ENCODE data around the gene RAB23. TPM values are rescaled to one million over a fixed set of nuclear protein-coding genes. Genes with fewer than 3 reads are reported as not detected.
A peak's percentile ranks its signal among the peaks of the same experiment; 100 is the strongest.
"Not testable (repeated sequence)": the region's sequence is repeated elsewhere in the genome, so short reads cannot be mapped to it uniquely, and the experiment has no call there.

Gene RAB23
- total and polyA plus RNA-seq, 3 donors from 2014 or later: 5.6 to 11.8 (median 6.0) TPM

DNA sequence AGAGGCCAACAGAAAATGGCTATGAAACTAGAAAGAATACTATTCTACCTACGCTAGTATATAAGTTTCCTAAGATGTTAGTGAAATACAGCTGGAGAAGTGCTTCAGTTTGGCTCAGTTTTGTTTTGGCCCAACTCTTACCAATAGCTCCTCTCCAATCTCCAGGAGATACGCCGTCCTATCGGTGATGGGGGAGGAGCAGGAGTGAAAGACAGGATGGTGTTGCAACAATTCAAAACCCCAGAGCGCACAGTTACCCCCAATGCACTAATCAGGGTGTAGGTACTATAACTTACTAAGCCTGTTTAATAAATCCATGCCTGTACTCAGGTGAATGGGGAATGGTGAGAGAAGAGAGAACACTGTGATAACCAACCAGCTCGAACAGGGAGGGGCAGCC, 24.2 kb upstream of the RAB23 start:
- intact Hi-C loops (cut with DNase I; ENCODE audit: low total_unique reads): no loop called here
- WGBS, 2 donors: 62 to 63% methylated on average over 6 of the region's 6 CpGs
- Histone ChIP-seq H3K4me1 (no peaks in the 10 kb centered on the region), H3K4me3 (no peak overlapping the region), H3K36me3 (ENCODE audit: low read depth, missing control alignments) (no peaks in the 10 kb centered on the region), H3K9me3 (no peaks in the 10 kb centered on the region), H3K27me3 (no peaks in the 10 kb centered on the region), H3K27ac (no peak overlapping the region)
- DNase-seq: no peak
- TF ChIP-seq POLR2A (IDR thresholded peaks at IDR 0.05): no peak
- TF ChIP-seq, protein P1, sequence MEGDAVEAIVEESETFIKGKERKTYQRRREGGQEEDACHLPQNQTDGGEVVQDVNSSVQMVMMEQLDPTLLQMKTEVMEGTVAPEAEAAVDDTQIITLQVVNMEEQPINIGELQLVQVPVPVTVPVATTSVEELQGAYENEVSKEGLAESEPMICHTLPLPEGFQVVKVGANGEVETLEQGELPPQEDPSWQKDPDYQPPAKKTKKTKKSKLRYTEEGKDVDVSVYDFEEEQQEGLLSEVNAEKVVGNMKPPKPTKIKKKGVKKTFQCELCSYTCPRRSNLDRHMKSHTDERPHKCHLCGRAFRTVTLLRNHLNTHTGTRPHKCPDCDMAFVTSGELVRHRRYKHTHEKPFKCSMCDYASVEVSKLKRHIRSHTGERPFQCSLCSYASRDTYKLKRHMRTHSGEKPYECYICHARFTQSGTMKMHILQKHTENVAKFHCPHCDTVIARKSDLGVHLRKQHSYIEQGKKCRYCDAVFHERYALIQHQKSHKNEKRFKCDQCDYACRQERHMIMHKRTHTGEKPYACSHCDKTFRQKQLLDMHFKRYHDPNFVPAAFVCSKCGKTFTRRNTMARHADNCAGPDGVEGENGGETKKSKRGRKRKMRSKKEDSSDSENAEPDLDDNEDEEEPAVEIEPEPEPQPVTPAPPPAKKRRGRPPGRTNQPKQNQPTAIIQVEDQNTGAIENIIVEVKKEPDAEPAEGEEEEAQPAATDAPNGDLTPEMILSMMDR (IDR thresholded peaks at IDR 0.05): no peak

DNA sequence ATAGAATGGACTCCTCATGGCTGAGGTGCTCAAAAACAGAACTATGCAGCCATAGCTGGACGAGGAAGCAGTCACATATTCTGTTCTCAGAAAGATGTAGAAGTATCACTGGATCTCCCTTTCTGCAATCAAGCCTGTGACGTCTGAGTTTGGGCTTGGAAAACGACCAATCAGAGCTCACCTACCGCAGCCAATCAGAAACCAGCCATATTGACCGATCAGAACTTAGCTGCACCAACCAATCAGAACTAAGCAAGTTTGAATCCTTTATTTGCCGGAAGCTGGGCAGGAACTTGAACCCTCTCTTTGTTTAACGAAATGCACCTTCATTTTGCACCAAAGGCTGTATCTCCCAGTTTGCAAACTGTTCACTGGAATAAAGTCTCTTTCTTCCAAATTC, 21.8 kb upstream of the RAB23 start:
- H3K27me3 ChIP-seq: no peaks in the 10 kb centered on the region
- H3K4me3 ChIP-seq: no peak overlapping the region
- 69 to 74% methylated on average over 7 of the region's 7 CpGs for WGBS, 2 donors
- no peaks in the 10 kb centered on the region for H3K36me3 ChIP-seq (ENCODE audit: low read depth, missing control alignments)
- H3K9me3 ChIP-seq: no peaks in the 10 kb centered on the region
- intact Hi-C loops (cut with DNase I; ENCODE audit: low total_unique reads): no loop called here
- TF ChIP-seq POLR2A (IDR thresholded peaks at IDR 0.05): no peak
- TF ChIP-seq, protein P1 (IDR thresholded peaks at IDR 0.05): no peak
- DNase-seq: peak; percentile 62
- H3K27ac ChIP-seq: no peak overlapping the region
- no peaks in the 10 kb centered on the region for H3K4me1 ChIP-seq

DNA sequence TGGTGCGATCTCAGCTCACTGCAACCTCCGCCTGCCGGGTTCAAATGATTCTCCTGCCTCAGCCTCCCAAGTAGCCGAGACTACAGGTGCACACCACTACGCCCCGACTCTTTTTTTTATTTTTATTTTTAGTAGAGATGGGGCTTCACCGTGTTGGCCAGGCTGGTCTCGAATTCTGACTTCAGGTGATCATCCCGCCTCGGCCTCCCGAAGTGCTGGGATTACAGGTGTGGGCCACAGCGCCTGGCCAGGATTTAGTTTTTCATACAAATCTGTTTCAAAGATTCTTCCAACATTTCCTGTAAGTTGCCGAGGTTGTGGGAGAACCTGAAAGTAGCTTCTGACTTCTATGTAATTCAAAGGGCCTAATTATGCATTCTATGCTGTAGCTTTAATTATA, 21.4 kb upstream of the RAB23 start:
- DNase-seq; H3K4me3 ChIP-seq; H3K27me3 ChIP-seq; H3K4me1 ChIP-seq; H3K36me3 ChIP-seq (ENCODE audit: low read depth, missing control alignments); intact Hi-C loops (cut with DNase I; ENCODE audit: low total_unique reads); H3K27ac ChIP-seq; H3K9me3 ChIP-seq: not testable (repeated sequence)
- WGBS, 2 donors: 74 to 76% methylated on average over 13 of the region's 13 CpGs

DNA sequence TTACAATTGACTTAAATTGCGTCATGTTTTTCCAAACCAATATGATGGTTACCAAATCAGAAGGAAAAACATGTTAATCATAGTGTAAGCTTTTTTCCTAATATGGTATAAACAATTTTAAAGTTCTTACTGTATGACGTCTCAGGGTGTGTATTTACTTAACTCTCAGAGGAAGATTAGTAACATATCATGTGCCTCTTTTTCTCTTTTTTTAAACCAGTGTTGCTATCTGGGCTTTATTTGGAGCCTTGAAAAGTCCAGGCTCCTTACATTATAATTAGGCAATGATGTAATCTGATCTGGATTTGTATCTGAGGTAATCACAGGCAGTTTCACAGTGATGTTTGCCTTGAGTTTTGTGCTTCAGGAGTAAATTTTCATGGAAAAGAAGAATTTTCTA, 20.4 kb upstream of the RAB23 start:
- intact Hi-C loops (cut with DNase I; ENCODE audit: low total_unique reads): no loop called here
- whole genome bisulfite sequencing, 2 donors: 16 to 33% methylated on average over 2 of the region's 2 CpGs
- no peak overlapping the region for H3K27ac ChIP-seq
- no peak overlapping the region for H3K4me3 ChIP-seq
- H3K27me3 ChIP-seq: no peaks in the 10 kb centered on the region
- no peak for TF ChIP-seq POLR2A (IDR thresholded peaks at IDR 0.05)
- TF ChIP-seq, protein P1 (IDR thresholded peaks at IDR 0.05): no peak
- H3K9me3 ChIP-seq: no peaks in the 10 kb centered on the region
- H3K4me1 ChIP-seq: no peaks in the 10 kb centered on the region
- no peaks in the 10 kb centered on the region for H3K36me3 ChIP-seq (ENCODE audit: low read depth, missing control alignments)
- DNase-seq: no peak

DNA sequence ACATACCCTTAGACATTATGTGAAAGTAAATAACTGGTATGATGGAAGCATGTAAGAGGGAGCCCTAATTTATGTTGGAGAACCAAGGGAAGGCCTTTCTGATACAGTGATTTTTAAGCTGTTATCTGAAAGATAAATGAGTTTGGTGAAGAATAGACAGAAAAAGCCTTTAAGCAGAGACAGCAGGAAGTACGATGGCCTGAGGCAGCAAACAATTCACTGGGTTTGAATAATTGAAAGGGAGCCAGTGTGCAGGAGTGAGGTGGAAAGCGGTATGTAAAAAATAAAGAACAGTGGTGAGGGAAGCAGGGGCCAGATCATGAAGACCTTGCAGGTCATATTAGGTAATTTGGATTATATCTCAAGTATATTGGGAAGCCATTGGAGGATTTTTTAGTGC, 4.1 kb upstream of the RAB23 start:
- 67 to 83% methylated on average over 2 of the region's 2 CpGs for WGBS, 2 donors
- no peak overlapping the region for H3K4me3 ChIP-seq
- no peaks in the 10 kb centered on the region for H3K4me1 ChIP-seq
- intact Hi-C loops (cut with DNase I; ENCODE audit: low total_unique reads): no loop called here
- no peaks in the 10 kb centered on the region for H3K36me3 ChIP-seq (ENCODE audit: low read depth, missing control alignments)
- TF ChIP-seq POLR2A (IDR thresholded peaks at IDR 0.05): no peak
- TF ChIP-seq, protein P1 (IDR thresholded peaks at IDR 0.05): no peak
- no peaks in the 10 kb centered on the region for H3K27me3 ChIP-seq
- peak overlapping the region in 1 of 2 donors; percentile 6 for H3K27ac ChIP-seq
- no peaks in the 10 kb centered on the region for H3K9me3 ChIP-seq
- no peak for DNase-seq
